ENCODE measurements around the gene MFAP4.
A peak's percentile ranks its signal among the peaks of the same experiment; 100 is the strongest.

Gene MFAP4

DNA sequence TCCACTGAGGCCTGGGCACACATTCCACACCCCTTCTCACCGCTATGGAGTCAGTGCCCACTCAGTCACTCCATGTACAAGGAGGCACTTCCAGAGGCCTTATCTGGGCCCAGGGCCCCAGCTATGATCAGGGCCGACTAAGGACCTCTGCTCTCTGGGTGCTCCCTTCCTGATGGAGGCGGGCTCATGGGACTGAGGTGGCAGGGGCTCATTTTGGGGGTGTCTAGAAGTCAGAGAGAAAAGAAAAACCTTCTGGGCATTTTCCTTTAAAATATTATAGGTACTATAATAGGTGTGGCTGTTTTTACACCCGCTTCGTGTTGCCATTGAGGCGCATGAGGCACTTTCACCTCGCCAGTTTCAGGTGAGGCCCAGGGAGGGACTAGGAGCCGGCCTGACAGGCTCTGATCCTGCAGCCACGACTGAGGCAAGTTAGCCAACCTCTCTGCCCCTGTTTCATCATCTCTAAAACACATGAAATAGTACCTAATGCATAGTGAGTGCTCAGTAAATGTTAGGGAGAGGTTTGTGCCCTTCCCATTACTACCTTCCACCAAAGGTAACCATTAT lies 38.8 kb downstream of the MFAP4 start:
- DNase-seq (ENCODE audit: low read depth): no peak

DNA sequence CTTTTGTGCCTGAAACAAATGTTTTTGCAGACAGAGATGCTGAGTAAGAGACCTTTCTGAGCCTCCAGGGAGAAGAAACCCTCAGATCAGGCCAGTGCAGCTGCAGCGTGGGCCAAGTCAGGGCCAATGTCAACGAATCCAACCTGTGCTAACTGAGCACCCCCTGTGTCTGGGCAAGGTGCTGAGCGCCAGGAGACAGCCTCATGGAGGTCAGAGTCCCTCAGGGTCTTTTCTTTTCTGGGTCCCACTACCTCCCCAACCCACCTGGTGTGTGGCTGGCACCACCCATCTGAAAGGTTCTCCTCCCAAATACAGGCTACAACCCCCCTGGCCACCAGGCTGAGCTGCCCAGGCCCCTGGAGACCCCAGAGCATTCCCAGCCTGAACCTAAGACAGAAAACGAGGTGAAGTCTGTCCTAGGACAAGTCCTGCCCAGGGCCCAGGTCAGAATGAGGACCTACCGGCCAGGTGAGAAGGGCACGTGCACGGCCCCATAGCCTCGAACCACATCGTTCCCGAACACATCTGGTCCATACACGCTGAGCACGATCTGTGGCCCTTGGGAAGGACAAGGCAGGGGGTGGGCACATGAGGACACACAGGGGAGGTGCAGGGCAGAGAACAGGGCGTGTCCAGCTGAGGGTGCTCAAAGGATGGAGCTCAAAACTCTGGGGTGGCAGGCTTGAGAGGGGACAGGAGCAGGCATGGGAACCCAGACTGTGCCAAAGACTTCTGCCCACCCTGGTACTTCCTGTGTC lies 39.5 kb downstream of the MFAP4 start:
- no peak for DNase-seq (ENCODE audit: low read depth)

DNA sequence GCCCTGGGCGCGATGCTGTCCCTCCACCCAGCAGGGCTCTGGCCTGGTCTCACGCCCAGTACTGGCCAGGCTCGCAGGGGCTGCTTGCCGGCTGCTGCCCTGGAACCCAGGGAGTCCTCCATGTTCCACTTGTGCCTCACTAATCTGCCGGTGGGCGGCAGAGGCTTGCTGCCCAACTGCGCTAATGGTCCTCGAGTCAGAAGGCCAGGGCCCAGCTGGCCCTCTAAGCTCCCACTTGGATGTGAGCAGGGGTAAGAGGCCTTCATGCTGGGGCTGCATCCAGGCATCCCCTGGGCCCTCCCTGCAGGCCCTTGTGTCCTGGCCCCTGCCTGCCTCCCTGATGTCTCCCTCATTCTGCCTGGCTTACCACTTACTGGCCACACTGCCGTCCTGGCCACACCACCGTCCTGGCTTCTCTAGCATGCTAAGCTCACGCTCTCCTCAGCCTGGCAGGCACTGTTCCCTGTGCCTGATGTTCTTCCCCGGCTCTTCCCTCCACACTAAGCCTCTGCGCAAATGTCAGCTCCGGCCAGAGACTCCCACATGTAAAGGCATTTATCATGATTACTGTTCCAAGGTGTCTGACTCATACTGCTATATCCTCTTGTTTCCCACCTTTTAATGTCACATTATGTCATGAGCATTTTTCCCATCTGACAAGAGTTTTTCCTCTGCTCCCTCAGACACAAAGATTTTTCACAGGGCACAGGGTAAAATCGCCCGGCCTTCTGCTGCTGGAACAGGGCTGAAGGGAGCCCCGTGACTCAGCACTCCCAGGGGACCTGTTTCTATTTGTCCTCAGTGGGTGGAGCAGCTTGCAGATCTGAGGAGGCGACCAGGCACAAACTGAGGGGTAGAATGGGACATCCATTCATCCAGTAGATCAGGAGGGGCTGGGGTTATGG lies 40.4 kb downstream of the MFAP4 start:
- no peak for DNase-seq (ENCODE audit: low read depth)

GRCh38 chr17:19345486-19346350 lies 41.3 kb downstream of the MFAP4 start:
- no peak for DNase-seq (ENCODE audit: low read depth)

GRCh38 chr17:19345067-19345460 lies 41.9 kb downstream of the MFAP4 start:
- DNase-seq (ENCODE audit: low read depth): no peak

DNA sequence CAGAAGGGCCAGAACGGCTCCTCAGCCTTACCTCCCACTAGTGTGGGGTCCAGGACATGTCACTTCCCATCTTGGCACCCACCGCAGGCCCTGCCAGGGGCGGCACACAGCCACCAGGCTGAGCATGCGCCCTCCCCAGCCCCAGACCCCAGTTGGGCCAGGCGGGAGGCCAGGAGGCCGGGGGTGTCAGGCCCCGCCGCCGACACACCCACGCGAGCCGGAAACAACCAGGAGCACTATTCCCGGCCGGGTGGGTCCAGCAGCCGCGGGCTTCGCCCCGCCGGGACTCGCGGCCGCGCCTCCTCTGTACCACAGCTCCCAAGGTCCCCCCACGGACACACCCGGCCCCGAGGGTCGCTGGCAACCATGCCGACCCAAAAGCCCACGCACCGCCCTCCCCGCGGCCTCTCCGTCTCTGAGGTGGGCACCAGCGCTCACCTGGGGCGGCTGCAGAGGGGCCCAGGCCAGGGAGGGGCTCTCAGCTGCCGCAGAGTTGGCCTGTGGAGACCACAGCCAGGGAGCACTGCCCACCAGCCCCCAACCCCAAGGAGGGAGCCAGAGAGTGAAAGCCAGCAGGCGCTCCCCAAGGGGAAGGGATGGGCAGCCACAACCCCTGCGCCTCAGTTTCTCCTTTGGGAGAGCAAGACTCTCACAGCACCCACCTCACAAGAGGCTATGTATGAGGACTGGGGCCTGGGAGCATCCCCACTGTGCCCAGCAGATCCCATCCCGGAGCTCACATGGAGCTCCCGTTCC lies 42.5 kb downstream of the MFAP4 start:
- no peak for DNase-seq (ENCODE audit: low read depth)

DNA sequence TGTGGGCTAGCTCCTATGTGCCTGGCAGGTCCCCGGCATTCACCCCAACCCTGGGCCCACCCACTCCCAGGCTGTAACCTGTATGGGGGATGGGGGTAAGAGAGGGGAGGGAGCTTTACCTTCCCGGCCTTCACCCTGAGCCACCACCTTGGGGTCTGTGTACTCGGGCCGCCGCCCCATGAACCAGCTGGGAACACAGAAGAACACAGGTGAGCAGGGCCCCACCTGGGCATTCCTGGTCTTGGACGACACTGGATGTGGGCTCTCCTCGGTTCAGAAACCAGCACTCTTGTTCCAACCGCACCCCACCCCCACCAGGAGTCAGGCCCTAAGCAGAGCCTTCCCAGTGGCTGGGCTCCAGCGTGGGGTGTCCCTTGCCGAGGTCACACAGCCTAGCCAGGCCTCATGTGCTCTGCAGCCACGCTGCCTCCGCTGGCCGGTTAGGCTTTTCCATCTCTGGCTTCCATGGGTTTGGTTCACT lies 43.3 kb downstream of the MFAP4 start:
- DNase-seq (ENCODE audit: low read depth): no peak

GRCh38 chr17:19343256-19343630 lies 43.7 kb downstream of the MFAP4 start:
- DNase-seq (ENCODE audit: low read depth): no peak

GRCh38 chr17:19342611-19343255 lies 44.3 kb downstream of the MFAP4 start:
- no peak for DNase-seq (ENCODE audit: low read depth)

- no peak for DNase-seq (ENCODE audit: low read depth)
Measured at GRCh38 chr17:19341641-19342610, 45.1 kb downstream of the MFAP4 start.

- DNase-seq (ENCODE audit: low read depth): no peak
Measured at GRCh38 chr17:19341211-19341631, 45.8 kb downstream of the MFAP4 start.

DNA sequence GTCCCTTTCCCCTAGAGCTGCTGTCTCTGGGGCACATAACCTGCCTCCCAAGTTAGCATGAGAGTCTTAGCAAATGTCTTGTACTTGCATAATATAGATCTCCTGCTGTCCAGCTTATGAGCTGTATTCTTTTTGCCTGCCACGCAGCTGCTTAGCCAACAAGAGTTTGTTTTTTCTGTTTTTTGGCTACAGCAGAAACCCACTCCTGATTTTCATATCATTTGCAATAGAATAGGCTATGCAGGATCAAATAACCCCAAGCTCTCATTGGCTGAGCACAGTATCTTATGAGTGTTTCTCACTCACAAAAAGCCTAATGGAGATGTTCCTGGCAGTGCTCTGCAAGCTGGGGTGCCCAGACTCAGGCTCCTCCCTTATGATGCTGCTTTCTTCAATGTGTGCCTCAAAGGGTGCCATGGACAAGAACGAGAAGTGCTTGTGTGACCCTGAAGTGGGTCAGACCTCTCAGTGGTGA lies 47.6 kb downstream of the MFAP4 start:
- DNase-seq (ENCODE audit: low read depth): no peak

DNA sequence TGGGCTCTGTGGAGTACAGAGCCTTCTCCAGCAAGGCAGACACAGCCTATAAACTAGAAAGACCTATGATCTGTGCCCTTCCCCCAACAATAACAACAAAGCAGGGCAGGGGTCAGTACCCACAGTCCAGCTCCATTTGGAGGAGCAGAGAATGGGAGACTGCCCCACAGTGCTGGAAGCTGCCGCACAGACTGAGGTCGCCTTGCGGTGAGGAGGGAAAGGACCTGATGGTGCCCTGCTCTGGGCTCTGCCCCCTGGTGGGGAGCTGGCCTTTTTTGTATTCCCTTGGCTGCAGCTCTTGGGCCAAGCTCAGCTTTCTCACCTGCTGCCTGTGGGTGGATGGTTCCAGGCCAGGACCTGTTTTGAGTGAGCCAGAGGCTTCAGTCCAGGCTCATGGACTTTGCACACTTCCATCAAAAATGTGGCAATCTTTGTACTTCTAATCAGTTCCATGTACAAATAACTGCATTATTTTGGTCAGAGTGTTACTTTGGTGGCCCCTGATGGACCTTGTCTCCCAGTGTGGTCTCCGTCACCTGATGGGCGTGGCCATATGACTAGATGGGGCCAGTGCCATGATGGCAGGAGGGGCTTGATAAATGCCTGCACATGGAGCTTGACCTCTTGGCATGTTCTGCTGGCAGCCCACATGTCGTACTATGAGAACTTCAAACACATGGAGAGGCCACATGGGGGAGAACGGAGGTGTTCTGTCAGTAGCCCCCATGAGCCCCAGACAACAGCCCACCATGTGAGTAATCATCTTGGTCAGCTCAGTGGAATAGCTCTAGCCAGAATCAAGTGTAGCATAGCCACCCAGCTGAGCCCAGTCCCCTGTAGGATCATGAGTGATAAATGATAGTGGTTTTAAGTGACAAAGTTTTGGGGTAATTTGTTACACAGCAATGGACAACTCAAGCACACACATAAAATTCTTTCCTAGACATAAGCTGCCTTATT lies 48.7 kb downstream of the MFAP4 start:
- peak; percentile 29 for DNase-seq (ENCODE audit: low read depth)

DNA sequence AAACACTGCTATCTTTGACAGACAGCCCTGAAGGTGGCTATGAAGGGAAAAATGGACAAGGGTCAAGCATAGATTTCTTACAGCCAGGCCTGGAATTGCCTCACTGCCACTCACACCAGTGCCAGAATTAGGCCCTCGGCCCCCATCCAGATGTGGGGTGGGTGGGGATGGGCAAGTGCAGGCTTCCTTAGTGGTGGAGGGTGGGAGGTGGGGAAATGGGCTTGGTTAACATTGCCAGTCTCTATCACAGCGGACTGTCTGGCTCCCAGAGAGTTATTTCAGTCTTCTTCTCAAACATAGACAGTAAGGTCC lies 49.3 kb downstream of the MFAP4 start:
- DNase-seq (ENCODE audit: low read depth): no peak

DNA sequence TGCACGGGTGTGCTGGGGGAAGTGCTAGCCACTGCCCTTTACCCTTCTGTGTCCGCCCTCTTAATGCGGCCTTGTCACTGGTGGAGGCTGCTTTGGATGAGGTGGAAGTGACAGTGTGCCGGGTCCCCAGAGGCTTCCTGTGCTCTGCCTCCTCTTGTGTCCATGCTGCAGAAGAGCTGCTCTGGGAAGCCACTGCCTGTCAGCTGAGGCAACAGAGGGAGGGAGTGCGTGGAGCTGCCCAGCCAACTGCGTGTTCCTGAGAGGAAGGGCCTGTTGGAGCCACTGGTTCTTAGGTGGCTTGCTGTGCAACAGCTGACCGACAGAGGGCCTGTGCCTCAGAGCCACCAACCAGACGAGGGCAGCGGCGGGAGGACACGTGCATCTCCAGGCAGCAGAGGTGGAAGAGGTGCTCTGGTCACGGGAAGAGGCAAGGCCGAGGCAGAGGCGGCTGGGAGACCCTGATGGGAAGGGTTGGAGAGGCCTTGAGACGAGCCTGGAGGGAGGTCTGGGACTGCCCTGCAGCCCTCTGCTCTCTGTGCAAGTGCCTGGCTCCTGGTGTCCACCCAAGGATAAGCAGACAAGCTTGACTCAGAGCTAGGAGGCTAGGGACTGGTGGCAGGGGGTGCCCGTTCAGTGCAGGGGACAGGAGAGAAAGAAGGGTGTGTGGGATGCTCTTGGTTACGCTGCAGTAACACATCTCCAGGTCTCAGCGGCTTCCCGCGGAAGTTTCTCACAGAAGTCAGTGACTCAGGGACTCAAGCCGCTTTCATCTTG lies 49.9 kb downstream of the MFAP4 start:
- no peak for DNase-seq (ENCODE audit: low read depth)

- no peak for DNase-seq (ENCODE audit: low read depth)
Measured at GRCh38 chr17:19335951-19336631, 50.9 kb downstream of the MFAP4 start.

GRCh38 chr17:19334331-19334730 lies 52.7 kb downstream of the MFAP4 start:
- no peak for DNase-seq (ENCODE audit: low read depth)
